GM18870 (cell line): Measurements from ENCODE around the gene HECTD1.
"Not testable (repeated sequence)": the region's sequence is repeated elsewhere in the genome, so short reads cannot be mapped to it uniquely, and the experiment has no call there.

ENCODE experiments used
- ATAC-seq: cut with Tn5 transposase; IDR thresholded peaks from one replicate; pipeline ENCODE4 v1.9.1; 2021; ENCODE audit warnings: moderate library complexity; ENCODE audit not compliant: unreplicated experiment

HECTD1 gene

DNA sequence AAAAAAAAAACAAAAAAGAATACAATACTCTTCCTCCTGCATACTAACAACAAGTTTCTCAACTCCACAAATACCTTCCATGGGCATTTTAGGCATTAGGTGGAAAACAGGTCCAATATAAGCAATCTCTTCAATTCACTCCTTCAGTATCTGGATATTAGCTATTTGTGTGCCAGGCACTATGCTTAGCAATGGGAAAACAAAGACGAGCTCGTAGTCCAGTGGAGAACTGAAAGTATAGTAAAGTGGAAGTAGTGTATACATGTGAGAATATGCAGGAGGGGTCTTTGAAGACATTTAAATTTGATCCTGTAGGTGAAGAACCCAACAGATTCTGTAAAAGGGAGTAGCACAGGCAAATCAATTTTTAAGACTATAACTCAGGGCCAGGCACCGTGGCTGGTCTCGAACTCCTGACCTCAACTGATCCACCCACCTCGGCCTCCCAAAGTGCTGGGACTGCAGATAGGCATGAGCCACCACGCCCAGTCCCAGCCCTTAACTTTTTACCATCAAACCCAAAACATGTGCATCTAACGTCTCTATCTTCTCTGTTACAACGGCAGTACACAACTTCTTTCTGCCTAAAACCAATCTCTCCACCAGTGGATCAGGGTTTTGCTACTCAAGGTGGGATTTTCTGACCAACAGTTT lies 10.6 kb downstream of the HECTD1 start:
- no peak for ATAC-seq

DNA sequence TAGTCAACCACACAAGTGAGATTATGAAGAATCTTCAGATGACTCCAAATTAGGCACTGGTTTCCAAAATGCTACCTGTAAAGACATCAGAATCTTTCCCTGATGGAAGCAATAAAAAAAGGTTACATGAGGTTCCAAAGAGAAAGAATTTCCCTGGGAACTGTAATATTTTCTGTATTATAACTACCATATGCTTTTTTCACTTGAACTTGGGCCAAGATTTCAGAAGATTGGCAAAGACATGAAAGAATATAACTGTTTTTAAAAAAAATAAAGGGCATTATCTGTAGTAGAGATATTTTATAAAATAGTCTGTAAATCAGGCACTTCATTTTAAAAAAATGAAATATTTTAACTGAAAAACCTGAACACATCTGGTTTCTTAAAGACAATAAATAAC lies 12.9 kb downstream of the HECTD1 start:
- no peak for ATAC-seq

DNA sequence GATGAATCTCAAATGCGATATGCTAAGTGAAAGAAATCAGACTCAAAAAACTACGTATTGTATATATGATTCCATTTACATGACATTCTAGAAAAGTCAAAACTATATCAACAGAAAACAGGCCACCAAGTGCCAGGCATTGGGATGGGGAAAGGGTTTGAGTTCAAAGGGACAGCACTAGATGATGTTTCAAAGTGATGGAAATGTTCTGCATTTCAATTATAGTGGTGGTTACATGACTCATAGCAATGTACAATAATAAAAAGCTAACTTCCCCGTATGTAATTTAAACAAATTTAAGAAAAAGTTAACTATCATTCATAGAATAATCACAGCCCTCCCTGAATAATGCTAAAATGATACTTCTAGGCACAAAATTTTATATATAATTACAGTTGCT lies 13.5 kb downstream of the HECTD1 start:
- no peak for ATAC-seq

DNA sequence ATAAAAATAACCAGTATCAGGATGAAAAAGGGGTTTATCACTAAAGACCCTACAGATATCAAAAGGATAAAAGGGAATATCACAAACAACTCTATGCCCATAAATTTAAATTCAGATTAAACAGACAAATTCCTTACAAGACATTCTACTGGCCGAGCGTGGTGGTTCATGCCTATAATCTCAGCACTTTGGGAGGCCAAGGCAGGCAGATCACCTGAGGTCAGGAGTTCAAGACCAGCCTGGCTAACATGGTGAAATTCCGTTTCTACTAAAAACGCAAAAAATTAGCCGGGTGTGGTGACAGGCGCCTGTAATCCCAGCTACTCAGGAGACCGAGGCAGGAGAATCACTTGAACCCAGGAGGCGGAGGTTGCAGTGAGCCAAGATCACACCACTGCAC lies 15.0 kb downstream of the HECTD1 start:
- ATAC-seq: not testable (repeated sequence)

DNA sequence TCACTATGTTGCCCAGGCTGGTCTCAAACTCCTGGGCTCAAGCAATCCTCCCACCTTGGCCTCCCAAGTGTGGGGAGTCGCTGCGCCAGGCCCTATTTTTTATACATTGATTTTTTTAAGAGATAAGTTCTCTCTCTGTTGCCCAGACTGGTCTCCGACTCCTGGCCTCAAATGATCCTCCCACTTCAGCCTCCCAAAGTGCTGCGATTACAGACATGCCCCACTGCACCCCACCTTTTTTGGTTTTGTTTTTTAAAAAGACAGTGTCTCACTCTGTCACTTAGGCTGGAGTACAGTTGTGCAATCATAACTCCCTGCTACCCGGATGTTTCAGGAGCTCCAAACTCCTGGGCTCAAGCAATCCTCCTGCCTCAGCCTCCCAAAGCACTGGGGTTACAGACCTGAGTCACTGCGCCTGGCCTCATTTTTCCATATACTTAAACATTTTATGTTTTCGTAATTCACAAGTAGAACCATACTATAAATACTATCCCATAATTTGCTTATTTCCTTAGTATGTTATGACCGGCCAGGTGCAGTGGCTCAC lies 16.8 kb downstream of the HECTD1 start:
- ATAC-seq: no peak

DNA sequence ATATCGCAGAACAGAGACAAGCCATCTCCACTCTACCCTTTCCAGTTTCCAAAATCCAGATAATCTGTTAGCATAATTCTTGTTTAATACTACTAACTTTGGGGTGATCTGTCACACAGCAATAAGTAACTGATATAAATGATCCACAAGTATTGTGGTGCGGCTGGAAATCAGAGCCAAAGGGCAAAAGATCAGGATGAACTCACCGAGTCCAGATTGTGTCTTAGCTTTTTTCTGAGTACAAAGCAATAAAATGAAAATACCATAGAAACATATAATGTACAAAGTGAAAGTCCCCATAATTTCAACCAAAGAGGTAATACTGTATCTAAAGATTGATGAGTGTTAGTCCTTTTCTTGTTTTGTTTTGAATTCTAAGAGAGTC lies 17.4 kb downstream of the HECTD1 start:
- ATAC-seq: no peak

DNA sequence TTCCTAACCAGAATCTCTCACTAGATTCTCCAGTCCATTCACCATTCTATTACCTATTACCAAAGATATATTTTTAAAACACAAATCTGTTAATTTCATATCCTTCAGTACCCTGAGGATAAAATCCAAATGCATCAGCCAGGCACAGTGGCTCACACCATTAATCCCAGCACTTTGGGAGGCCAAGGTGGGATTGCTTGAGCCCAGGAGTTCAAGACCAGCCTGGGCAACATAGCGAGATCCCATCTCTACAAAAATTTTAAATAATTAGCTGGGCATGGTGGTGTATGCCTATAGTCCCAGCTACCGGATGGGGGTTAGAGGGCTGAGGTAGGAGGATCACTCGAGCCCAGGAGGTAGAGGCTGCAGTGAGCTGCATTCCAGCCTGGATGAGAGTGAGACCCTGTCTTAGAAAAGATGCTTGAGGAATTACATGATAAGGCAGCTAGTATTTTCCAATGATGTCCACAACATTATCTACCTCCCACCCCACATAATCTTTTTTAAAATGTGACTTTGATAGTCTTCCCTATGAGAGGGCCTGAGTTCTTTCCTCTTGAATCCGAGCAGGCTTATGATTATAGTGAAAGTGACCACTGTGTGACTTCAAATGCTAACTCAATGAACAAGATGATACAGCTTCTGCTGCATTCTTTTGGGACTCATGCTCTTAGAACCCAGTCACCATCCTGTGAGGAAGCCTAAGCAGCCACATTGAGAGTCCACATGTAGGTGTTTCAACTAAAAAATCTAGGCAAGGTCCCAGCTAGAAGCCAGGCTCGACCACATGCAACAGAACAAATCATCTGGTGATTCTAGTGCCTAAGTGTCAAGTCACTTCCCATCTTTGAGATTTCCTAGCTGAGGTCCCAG lies 18.0 kb downstream of the HECTD1 start:
- no peak for ATAC-seq

DNA sequence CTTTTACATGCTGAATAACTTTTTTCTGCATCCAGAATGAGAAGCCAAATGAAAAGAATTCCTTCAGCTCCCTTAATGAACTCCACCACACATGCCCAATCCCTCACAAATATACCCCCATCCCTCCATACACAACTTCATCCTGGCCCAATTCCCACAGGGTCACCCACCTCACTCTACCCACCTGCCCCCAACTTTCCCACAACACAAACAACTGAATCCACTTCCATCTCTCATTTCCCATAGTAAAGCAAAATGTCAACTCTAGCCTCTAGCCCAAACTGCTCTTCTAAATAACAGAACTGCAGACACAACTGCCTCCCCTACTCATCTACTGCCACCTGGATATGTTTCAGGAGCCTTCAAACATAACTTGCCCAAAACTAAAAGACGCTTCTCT lies 18.8 kb downstream of the HECTD1 start:
- ATAC-seq: no peak

DNA sequence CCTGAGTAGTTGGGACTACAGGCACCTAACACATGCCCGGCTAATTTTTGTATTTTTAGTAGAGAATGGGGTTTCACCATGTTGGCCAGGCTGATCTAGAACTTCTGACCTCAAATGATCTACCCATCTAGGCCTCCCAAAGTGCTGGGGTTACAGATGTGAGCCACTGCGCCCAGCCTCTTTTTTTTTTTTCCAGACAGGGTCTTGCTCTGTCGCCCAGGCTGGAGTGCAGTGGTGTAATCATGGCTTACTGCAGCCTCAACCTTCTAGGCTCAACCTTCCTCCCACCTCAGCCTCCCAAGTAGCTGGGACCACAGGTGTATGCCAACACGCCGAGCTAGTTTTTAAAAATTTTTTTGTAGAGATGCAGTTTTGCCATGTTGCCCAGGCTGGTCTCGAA lies 25.6 kb downstream of the HECTD1 start:
- not testable (repeated sequence) for ATAC-seq

DNA sequence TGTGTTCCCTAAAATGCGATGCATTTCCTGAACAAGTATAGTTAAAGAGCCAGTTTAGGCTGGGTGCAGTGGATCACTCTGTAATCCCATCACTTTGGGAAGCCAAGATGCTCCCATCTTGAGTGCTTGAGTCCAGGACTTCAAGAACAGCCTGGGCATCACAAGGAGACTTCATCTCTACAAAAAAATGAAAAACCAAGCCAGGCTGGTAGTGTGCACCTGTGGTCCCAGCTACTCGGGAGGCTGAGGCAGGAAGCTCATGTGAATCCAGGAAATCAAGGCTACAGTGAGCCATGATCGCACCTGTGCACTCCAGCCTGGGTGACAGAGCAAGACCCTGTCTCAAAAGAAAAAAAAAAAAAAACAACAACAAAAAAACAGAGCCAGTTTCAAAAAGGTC lies 26.3 kb downstream of the HECTD1 start:
- ATAC-seq: no peak

DNA sequence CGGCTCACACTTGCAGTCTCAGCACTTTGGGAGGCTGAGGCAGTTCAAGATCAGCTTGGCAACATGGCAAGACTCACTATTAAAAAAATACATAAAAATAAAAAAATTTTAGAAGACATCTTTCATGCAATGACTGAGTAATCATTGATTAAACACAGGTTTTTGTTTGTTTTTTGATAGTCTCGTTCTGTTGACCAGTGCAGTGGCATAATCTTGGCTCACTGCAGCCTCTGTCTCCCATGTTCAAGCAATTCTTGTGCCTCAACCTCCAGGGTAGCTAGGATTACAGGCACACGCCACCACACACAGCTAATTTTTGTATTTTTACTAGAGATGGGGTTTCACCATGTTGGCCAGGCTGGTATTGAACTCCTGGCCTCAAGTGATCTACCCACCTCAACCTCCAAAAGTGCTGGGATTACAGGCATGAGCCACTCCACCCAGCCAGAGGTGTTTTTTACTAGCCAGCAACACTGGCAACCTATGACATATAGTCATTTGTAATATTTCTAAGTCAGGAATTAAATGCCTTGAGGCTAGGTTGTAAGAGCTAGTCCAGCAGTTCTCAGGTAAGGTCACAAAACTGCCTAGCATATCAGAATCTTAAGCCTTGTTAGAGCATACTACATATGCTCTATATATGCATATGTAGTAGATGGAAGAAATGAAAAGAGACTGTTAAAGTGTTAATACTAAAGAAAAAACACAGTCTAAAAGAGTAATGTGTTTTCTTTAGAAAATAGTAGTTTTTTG lies 27.1 kb downstream of the HECTD1 start:
- no peak for ATAC-seq

DNA sequence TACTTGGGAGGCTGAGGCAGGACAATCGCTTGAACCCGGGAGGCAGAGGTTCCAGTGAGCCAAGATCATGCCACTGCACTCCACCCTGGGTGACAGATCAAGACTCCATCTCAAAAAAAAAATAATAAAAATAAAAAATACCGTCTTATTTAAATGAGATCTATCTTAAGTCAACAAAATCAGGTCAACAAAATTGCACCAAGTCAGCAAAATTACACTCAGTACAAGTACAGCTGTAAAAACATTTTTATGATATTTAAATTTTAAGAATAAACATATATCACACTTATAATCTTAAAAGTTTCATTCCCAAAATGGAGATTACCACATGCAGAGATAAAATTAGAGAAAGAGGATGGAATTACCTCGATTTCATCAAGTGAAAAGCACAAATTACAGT lies 33.2 kb downstream of the HECTD1 start:
- ATAC-seq: no peak

DNA sequence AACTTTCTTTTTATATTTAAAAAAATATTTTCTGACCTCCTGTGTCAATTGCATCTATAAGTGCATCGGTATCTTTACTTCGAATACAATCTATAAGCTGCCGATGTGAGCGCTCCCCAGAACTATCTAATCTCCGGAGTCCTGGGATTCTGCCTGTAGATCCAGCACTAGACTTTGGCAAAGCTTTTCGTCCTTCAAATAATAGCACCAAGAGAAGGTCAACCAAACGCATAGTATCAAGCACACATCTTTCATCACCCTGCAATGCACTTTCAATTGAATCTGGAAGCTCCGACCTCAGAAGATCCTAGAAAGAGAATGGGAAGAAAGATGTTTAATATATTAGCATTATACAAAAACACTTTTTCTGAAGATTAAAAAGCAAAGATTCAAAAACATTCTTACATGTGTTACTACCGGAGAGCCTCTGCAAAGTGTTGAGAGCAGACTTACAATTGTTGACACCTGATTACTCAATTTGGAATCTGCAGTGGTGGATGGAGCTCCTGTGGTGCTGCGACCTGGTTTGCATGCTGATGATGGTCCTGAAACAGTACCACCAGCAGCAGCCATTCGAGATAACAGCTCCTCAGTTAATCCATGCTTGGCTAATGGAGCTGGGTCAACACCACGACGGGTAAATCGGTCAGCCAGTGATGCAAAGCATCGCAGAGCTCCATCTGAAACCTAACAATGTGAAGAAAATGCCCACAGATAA lies 34.3 kb downstream of the HECTD1 start:
- ATAC-seq: no peak

DNA sequence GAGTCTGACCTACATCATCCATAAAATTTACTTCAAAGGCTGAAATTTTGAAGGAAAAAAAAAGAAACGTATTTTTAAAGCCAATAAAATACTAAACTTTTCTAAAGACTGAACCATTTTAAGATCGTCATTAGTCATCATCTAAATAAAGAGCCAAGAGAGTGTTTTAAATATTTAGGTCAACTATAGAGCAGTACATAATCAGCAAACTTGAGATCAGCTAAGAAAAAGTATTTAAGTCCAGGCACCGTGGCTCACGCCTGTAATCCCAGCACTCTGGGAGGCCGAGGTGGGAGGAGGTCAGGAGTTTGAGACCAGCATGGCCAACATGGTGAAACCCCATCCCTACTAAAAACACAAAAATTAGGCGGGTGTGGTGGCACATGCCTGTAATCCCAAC lies 35.5 kb downstream of the HECTD1 start:
- ATAC-seq: no peak

DNA sequence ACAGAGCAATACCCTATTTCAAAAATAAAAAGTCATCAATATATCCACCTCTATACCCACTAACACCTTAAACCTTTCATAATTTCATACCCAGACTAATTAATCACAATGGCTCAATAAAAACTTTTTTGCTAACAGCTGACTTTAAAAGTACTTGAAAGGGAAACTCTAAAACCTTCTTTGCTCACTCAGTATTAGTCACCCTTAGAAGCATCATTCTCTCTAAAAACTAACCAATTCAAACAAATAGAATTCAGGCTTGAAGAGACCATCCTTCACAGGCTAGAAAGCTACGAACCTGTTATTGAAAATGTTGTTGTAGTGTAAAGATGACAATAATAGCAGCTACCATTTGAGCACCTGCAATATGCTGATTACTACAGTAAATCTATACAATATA lies 37.2 kb downstream of the HECTD1 start:
- ATAC-seq: no peak

DNA sequence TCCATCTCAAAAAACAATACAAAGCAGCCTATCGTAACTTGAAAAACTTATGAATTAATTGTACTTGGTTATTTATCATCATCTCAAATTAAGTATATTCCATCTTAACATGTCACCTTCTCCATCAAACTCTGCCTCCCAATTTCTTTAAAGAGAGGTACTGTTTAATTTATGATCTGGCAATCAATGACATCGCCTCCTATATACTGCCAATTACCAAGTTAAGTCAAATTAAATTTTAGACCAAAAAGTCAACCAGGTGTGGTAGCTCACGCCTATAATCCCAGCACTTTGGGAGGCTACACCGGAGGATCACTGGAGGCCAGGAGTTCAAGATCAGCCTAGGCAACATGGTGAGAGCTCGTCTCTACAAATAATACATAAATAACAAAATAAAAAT lies 37.7 kb downstream of the HECTD1 start:
- ATAC-seq: no peak

DNA sequence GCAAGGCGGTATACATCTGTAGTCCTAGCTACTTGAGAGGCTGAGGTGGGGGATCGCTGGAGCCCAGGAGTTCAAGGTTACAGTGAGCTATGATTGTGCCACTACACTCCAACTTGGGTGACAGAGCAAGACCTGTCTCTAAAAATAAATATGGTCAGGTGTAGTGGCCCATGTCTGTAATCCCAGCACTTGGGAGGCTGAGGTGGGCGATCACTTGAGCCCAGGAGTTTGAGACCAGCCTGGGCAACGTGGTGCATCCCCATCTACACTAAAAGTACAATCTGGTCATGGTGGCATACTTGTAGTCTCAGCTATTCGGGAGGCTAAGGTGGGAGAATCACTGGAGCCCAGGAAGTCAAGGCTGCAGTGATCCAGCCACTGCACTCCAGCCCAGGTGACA lies 40.6 kb downstream of the HECTD1 start:
- no peak for ATAC-seq

DNA sequence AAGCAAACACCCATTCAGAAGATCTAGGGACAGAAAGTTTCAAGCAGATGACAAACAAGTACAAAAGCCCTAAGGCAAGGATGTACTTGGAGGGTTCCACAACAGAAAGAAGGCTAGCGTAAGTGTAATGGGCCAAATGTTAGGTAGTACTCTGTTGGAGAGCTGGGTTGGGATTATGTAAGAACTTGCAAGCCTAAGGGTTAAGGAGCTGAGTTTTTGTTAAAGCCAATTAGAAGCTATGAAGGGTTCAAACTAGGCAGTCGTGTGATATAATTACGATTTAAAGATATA lies 41.4 kb downstream of the HECTD1 start:
- ATAC-seq: no peak

DNA sequence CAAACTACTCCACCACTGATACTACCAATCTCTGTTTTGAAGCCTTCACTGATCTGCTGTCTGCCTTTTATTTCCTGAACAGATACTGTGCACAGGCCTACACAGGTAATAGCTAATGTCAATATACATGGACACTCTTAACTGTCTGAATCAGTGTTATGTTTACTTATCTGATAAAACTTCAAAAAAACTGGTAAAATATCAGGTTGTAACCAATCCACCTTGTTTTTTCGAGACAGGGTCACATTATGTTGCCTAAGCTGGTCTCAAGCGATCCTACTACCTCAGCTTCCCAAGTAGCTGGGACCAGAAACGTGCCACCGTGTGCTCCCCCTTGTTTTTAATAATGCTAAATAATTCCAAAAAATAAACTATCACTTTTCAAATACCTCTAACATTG lies 43.5 kb downstream of the HECTD1 start:
- ATAC-seq: no peak

DNA sequence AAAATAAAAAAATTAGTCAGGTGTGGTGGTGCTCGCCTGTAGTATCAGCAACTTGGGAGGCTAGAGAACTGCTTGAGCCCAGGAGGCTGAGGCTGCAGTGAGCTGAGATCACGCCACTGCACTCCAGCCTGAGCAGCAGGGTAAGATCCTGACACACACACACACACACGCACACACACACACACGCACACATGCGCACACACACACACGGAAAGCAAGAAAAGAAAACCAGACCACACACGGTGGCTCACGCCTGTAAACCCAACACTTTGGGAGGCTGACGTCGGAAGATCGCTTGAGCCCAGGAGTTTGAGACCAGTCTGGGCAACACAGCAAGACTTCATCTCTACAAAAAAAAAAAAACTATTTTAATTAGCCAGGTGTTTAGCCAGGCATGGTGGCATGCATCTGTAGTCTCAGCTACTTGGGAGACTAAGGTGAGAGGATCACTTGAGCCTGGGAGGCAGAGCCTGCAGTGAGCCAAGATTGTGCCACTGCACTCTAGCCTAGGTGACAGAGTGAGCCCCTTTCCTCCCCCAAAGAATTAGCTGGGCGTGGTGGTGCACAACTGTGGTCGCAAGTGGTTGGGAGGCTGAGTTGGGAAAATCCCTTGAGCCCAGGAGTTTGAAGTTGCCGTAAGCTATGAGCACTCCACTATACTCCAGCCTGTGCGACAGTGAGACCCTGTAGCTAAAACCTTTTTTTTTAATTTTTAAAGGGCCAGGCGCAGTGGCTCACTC lies 44.5 kb downstream of the HECTD1 start:
- ATAC-seq: no peak

DNA sequence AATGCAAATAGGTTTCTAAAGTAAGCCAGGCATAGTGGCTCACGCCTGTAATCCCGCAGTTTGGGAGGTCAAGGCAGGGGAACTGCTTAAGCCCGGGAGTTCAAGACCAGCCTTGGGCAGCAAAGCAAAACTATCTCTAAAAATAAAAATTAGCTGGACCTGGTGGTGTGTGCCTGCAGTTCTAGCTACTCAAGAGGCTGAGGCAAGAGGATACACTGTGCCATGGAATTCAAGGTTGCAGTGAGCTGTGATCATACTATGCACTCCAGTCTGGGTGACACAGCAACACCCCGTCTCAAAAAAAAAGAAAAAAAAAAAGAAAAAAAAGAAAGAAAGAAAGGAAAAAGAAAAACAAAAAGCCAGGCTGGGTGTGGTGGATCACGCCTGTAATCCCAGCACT lies 46.3 kb downstream of the HECTD1 start:
- ATAC-seq: no peak
